GM19238 (cell line): ENCODE data around the gene ARMC9.

Experiments
- DNase-seq: peaks from one replicate; pipeline ENCODE4 v3.0.0; 2011; ENCODE audit warnings: low spot score; ENCODE audit not compliant: insufficient read length

ARMC9 gene

DNA sequence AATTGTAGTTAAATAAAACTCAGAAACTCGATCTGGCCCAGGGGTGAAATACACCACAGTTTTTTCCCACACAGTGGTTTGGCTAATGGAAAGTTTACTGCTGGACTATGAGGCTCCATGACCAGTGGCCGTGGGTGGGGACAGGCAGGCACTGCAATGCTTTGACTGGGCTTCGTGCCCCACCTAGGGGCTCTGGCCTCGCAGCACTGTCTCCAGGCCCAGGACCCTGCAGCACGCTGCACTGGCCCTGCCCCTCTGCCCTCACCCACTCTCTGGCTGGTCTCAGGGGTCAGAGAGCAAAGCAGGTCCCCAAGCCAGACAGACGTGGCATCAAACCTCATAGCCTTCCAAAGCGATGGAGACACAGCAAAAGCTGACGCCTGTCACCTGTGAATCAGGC, 183.7 kb downstream of the ARMC9 start:
- DNase-seq = no peak

DNA sequence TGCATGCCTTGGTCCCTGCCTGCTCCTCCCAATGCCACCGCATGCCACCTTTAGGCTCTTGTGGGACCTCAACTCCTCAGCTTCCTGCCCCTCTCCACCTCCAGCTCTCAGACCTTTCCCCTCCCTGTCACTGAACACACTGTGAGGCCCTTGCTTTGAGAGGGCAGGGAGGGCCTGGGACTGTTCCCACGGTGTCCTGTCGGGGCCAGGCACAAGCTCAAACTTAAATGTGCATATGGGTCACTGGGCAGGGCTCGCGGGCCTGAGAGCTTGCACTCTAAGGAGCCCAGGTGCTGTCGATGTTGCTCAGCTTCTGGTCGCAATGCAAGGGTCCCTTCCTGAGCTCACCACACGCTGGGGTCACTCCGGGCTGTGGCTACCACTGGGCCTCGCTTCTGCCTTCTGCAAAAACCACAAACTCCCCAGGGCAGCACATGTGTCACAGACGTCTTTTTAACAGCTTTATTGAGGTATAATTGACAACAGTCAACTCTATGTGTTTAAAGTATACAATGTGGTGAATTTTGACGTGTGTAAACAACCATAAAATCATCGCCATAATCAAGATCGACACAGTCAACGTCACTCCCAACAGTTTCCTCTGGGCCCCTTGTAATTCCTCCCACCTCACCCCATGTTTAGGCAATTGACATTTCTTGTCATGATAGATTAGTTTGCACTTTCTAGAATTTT, 185.1 kb downstream of the ARMC9 start:
- DNase-seq = no peak

DNA sequence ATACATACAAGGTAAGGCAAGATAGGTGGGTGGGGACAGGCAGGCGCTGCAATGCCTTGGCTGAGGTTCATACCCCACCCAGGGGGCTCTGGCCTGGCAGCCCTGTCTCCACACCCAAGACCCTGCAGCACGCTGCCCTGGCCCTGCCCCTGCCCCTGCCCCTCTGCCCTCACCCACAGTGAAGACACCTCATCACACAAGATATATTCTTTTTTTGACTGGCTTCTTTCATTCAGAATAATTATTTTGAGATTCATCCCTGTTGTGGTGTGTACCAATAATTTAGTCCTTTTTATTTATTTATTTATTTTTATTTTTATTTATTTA, 185.6 kb downstream of the ARMC9 start:
- DNase-seq = no peak

DNA sequence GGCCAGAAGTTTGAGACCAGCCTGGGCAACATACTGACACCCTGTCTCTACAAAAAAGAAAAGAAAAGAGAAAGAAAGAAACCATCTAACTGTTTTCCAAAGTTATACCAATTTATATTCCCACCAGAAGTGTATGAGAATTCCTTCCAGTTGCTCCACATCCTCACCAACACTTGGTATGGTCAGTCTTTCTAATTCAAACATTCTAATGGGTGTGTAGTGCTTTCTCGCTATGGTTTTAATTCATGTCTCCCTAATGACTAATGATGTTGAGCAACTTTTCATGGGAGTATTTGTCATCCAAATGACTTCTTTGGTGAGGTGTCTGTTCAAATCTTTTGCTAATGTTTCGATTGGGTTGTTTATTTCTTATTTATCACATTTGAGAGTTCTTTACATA, 186.5 kb downstream of the ARMC9 start:
- DNase-seq = no peak

DNA sequence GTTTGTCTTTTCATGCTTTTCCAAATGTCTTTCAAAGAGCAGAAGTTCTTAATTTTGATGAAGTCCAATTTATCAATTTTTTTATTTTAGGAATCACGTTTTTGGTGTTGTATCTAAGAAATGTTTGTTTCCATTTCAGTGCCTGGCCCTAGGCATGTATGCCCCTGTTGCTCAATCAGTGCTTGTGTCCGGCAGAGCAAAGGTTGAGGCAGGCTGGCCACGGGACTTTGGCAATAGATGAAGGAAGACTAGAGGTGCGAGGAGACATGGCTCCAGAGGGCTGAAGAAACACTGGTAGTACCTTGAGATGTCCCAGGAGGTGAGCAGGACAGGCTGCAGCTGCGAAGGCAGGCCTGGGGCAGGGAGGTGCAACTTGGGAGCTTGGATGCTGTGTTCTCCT, 187.0 kb downstream of the ARMC9 start:
- no peak for DNase-seq

DNA sequence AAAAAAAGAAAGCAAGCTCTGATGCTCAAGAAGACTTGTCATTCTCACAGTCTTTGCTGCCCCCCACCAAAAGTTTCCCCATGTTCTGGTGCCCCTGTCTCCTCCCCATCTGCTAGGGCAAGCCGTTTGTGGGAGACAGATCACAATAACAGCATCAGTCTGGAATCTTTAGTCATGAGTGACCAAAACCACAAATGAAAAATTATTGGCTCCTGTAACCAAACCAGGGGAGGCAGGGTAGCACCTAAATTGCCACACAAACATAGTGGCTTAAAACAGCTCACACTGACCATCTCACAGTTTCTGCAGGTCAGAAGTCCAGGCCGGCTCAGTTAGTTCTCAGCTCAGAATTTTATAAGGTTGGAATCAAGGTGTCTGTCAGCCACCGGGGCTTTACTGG, 188.0 kb downstream of the ARMC9 start:
- DNase-seq = no peak

DNA sequence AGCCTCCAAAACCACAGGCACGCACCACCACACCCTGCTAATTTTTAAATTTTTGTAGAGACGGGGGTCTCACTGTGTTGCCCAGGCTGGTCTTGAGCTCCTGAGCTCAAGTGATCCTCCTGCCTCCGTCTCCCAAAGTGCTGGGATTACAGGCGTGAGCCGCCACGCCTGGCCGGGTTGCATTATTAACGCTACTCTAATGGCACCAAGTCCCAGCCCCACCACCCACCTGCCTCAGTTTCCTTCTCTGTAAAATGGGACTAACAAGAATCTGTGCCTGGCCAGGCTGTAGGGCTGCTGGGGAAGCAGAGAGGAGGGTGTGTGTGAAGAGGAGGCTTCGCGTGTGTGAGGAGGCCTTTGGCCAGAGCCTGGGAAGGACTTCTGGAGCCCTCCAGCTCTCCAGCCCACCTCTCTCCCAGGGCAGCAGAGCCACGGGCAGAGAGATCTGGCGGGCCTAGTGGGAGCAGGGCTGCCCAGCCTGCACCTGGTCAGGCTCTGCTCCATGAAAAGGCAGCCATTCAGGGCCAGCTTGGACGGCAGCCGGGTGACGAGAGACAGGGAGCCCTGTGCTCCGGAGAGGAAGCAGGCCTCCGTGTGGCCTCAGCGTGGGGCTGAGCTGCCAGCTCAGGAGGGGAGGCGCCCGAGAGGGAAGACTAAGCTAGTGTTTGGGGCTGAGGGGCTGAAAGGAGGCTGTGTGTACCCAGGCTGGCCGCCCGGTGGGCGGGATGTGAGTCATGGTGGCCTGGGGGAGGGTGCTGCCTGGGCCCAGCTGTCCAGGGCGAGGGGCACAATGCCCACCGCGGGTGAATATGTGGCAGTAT, 189.7 kb downstream of the ARMC9 start:
- no peak for DNase-seq

DNA sequence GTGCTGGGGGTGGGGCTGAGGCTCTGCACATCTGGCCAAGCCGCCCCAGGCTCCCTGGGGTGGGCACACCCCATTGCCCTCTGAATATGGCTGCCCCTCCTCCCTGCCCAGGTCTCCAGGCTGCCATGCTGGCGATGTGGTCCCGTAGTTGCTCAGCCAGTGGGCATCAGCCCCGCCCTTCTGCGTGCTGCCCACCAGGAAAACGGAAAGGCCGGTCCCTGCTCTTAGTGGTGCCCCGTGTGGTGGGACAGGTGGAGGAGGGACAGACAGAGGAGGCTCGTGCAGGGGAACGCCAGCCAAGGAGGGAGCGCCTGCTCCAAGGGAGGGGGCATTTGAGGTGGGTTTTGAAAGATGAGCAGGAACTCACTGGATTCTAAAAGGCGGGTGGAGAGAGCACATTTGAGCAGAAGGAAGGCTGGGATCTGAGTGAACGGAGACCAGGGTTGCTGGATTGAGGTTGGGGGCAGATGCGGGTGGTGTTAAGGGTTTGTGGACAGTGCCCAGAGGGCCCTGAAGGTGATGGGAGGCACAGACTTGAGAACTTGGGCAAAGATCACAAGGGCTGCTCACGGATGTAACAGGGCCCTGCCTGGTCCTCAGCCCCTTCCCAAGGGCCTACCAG, 190.4 kb downstream of the ARMC9 start:
- no peak for DNase-seq

DNA sequence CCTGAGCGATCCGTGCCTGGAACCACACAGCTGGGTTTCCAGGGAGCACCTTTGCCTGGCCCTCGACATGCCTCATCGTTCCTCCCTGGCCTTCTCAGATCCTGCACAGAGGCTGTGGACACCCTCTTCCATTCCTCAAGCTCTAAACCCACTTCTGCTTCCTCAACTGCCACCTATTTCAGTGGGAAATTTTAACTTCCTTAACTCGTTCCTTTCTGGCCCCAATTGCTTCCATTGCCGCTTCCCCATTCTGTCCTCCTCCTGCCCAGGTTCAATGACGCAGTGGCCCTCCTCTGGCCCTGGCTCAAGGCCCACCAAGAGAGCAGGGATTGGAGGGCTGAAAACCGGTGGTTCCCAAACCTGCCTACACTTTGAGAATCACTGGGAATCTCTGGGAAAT, 192.2 kb downstream of the ARMC9 start:
- DNase-seq = no peak

DNA sequence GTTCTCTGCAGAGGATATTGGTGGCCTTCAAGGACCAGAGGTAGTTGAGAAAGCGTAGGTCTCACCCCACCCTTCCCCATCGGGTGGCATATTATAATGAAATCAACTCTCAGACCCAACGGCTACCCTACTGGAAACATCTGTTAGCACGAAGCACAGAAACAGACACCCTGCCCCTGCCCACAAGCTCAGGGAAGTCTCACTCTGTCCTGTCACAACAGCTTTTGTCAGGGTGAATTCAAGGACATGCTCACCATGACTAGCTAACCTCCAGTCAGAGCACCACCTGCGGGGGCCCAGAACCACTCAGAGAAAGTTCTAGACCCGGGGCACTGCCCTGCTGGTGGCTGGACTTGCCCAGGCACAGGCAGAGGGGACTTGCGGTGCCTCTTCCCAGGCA, 193.6 kb downstream of the ARMC9 start:
- no peak for DNase-seq

DNA sequence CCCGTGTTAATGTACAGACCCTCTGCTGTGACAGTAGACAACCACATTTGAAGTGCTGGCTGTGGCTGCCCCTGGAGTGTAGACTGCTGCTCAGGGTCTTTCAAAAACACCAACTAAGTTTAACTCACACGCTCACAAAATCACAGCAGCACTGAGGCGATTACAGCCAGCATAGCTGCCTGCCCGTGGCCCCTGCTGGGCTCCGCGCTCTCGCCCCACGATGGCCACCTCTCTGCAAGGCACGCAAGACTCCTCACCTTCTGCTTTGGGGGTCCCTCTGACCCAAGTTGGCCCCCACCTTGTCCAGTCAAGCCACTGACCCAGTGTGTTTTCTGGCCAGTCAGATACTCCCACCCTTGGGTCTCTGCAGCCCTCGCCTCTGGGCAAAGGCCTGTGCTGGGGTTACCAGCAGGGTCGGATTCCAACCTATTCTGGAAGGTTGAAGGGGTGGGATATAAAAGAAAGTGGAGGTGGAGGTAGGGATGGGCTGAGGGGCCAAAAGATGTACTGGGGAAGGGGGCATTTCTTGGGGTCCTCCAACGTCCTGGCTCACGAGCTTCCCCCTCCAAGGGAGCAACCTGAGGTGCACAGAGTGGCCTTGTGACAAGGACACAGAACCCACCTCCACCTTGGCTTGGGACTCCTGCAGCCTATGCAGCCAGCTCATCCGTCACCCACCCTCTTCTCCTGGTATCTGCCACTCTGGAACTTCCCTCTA, 194.2 kb downstream of the ARMC9 start:
- no peak for DNase-seq

DNA sequence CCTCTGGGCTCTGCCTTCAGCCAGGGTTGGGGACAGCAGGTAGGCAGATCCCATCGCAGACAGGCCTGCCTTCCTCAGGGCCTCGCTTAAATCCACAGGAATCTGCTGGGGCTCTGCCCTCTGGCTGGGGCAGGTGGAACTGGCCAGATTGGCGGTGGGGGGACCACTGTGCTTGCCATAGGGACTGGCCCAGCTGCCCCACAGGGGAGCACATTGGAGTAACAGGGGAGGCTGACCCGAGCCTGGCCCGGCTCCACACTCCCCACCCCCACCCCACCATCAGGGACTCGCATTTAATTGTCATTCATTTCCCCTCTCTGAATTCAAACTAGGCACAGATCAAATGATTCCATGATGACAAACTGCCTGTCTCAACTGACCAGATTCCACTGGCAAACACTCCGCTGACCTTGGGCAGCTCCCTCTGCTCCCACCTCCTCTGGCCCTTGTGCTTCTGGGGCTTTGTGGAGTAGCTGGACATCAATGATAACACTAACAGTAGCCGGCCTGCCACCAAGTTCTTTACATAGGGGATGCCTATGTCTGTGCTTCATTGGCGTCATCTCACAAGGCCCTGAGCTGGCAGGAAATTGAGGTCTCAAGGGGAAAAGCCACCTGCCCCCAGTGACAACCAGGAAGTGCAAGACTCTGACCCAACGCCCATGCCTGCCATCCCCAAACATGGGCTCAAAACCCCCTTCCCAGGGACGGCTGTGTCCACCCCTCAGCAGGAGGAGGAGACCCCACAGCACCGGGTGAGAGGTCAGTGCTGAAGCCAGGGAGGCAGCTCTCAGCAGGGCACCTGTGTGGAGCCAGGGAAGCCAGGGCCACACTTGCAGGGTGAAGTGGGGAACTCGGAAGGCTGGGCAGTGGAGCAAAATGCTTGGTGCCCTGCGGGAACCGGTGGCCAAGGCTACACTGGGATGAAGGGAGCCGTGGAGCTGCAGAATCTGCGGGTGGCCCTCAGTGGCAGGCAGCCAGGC, 195.0 kb downstream of the ARMC9 start:
- DNase-seq = peak; percentile 85

DNA sequence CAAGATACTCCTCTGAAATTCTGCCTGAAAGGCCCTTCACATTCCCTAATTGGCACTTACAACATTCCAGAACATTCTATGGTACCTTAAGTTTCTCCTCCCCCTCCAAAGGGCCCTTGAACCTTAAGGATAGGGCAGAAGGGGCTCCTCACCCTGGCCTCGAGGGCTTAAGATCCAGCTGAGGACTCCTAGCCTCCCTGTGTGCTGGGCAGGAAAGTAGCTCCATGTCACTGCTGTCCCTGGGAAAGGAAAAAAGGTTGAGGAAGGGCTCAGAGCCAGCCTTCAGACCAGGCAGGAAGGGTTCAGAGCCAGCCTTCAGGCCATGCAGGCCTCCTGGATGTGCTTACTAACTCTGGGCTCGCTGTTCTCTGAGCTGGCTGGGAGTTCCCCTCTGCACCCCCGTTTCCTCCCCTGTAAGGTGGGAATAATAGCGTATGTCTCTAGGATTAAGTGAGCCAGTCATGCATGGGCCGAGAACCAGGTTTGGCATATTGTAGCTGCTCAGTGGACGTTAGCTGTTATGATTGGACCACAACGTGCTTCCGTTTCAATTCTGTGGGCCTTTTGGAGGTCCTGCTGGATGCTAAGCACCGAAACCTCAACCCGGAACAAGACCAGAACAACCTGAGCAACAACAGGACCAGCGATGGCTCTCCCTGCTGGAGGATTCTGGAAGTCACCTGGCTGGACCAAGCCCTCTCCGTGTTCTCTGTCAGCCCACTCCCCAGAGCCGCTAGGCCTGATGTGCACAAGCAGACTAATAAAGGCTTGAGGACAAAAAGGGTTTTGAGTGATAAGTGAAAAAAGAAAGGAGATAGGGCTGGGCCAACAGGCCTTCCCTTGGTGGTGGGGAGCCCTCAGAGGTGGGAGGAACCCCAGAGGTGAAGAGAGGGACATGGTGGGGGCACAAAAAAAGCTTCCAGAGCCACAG, 196.0 kb downstream of the ARMC9 start:
- peak; percentile 88 for DNase-seq

DNA sequence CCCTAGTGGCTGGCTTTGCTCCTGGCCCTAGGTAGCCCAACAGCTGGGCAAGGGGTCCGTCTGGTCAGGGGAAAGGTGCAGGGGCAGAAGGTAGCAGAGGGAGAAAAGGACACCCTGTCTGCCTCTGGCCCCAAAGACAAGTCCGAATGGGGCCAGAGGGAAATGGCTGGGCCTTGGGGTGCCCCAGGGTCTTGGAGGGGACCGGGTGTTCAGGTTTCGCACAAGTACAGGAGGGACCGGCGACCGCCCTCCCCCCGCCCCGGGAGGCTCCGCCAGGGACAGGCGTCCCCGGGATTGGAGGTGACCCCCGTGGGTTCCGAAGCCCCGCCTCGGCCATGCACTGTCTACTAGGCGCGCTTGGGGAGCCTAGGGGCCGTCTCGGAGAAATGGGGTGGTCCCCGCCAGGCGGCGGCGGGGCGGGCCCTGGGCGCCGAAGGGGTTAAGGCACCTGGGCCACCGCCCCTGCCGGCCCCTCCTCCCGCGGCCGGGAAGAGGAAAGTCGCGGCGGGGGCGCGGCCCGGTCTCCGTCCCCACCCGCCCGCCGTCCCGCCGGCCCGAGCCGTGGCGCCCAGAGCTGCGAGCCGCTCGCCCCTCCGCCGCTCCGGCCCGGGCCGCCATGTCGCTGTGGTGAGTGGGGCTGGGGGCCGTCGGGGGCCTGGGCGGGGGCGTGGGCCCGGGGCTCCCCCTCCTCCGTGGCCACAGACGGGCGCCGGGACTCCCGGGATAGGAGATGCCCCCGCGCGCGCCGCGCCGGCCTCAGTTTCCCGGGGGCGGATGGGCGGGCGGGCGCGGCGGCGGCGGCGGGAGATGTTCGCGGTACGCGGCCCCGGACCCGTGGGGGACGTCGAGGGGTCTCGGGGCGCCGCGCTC, 197.0 kb downstream of the ARMC9 start, which contains the start of gene B3GNT7:
Gene B3GNT7 (plus strand): TSS at position 523 of the 870 bp plus-strand sequence. CDS start 94 bp downstream, at position 617.
- DNase-seq = peak; percentile 70

DNA sequence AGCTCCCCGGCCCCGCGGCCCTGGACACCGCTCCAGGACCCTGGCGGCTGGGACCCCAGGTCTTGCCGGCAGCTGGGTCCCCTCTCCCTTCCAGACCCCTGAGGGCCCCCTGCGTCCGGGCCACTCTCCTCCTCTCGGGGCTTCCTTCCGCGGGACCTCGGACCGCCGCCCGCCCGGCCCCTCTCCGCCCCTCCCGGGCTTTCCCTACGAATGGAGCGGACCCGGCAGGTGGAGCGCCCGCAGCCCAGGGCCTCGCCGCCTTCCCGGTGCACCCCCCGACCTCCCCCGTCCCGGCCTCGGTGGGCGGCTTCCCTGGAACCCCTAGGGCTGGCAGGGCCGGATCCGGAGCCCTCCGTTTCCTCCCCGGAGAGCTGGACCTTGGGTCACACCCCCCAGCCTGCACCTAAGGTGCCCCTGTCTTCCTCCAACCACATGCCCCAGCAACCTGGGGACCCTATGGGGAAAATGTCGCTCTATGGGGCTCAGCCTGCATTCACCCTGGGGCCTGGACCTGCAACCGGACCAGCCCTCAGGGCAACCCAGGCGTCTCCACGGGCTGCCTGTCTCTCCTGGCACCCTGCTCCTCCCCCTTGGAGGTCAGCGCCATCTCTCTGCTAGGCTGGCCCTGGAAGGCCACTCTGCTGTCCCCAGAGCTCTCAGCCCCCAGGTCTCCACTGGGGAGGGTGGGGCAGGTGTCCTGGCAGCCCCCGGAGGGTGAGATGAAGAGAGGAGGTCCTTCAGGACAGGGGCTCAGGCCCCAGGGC, 197.8 kb downstream of the ARMC9 start:
- DNase-seq = no peak

DNA sequence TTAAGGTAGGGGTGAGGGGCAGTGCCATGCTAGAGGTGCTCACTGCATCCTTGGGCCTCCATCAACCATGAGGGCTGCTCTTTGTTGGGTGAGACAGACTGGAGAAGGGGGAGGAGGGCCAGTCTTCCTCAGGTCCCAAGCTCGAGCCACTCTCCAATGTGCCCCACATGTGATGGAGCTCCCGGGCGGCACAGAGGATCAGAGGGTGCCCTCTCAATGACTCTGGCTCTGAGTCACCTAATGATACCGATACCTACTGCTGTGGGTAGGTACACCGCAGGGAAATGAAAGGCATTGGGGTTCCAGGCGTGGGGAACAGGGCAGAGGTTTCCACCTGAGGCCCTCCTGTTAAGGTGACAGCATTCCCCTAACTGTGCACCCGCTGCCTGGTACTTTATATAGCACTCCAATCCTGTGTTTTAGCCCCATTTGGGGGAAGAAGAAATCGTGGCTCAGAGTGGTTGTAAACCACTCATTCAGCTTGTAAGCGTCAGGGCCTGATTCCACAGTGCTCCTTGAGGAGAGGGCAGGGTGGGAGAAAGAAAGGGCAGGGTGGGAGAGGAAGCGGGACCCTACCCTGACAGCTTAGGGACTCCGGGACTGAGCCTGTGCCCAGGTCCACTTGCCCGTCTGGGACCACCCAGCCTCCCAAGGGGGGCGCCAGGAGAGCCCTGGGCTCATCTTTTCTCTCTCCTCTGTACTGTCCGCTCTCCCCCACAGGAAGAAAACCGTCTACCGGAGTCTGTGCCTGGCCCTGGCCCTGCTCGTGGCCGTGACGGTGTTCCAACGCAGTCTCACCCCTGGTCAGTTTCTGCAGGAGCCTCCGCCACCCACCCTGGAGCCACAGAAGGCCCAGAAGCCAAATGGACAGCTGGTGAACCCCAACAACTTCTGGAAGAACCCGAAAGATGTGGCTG, 198.8 kb downstream of the ARMC9 start:
- DNase-seq = no peak

DNA sequence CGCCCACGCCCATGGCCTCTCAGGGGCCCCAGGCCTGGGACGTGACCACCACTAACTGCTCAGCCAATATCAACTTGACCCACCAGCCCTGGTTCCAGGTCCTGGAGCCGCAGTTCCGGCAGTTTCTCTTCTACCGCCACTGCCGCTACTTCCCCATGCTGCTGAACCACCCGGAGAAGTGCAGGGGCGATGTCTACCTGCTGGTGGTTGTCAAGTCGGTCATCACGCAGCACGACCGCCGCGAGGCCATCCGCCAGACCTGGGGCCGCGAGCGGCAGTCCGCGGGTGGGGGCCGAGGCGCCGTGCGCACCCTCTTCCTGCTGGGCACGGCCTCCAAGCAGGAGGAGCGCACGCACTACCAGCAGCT, 199.5 kb downstream of the ARMC9 start:
- DNase-seq = no peak
